H1 (cell line): ENCODE results near the gene PCDHB15. TPM values are rescaled to one million over a fixed set of nuclear protein-coding genes. Genes with fewer than 3 reads are reported as not detected.

Experiments used
- BACH1 ChIP-seq: IDR thresholded peaks from 2 replicates; pipeline ENCODE4 v1.6.1; 2012; ENCODE audit warnings: low read length, improper control_type of control experiment
- CBX8 ChIP-seq: fragments of 300-800, 300-1000 bp; sonication (generic); IDR thresholded peaks from 2 replicates; pipeline ENCODE4 v1.7.1; 2016; ENCODE audit warnings: low read depth, low read length, borderline replicate concordance
- CHD2 ChIP-seq: IDR thresholded peaks from 2 replicates; pipeline ENCODE4 v1.6.1; 2012; ENCODE audit warnings: low read length, improper control_type of control experiment
- CHD7 ChIP-seq: fragments of 300-600 bp; sonication (generic); IDR thresholded peaks from 2 replicates; pipeline ENCODE4 v1.7.1; 2012; ENCODE audit warnings: low read length, moderate library complexity, mild to moderate bottlenecking, inconsistent platforms; ENCODE audit not compliant: insufficient replicate concordance
- CREB1 ChIP-seq: IDR thresholded peaks from 2 replicates; pipeline ENCODE4 v1.6.1; 2012; ENCODE audit warnings: inconsistent platforms
- CTCF ChIP-seq, 3 experiments: IDR thresholded peaks; 1 replicate in 2 of 3; 2 replicates in 1 of 3; pipeline versions ENCODE4 v1.5.1 to v1.6.1; 2011; ENCODE audit warnings: low read length in 3 of 3, mild to moderate bottlenecking in 3 of 3, inconsistent platforms in 2 of 3, low read depth in 1 of 3, moderate library complexity in 1 of 3; ENCODE audit not compliant: insufficient read depth in 1 of 3; ENCODE audit errors: control extremely low read depth in 1 of 3
- SP2 ChIP-seq: IDR thresholded peaks from 2 replicates; pipeline ENCODE4 v1.6.1; 2012; ENCODE audit warnings: mild to moderate bottlenecking, low read length, inconsistent platforms
- SRF ChIP-seq: IDR thresholded peaks from 2 replicates; pipeline ENCODE4 v1.6.1; 2011; ENCODE audit warnings: mild to moderate bottlenecking, low read depth, low read length, moderate library complexity
- polyA plus RNA-seq, 7 experiments: library from polyadenylated mRNA; depleted of rRNA in 3 of 7; stranded (reverse) in 5 of 7; unstranded in 2 of 7; fragments of >200 nt in 5 of 7; fragments of 200-250 nt in 2 of 7; gene quantifications; 1 replicate in 5 of 7; 2 replicates in 1 of 7; 4 replicates in 1 of 7; pipeline versions ENCODE4 v1.2.1 to v1.2.3, GENCODE V29; 2011 to 2013; ENCODE audit warnings: missing spikeins in 2 of 7, mixed read lengths in 2 of 7
- total RNA-seq: library from RNA; stranded (reverse); fragmentation: NEBNext Ultra II Directional; extraction: Animal tissue kit (Norgen Biotek cat#: 25700); gene quantifications from 2 replicates; pipeline ENCODE4 v1.2.1, GENCODE V29; 2021

Gene PCDHB15
- total and polyA plus RNA-seq, 2 of the 8 experiments (the other 6 are each of a cell fraction or from before 2014, with no cell fraction given) = 2.8 to 4.0 TPM

GRCh38 chr5:141208478-141208877 is 36.7 kb upstream of the PCDHB15 start, which contains the start of gene PCDHB12 (continued):
- TF ChIP-seq CHD7 (no peak), CBX8 (no peak), SP2 (no peak), SRF (no peak), BACH1 (no peak), CTCF (IDR thresholded peaks at IDR 0.05; ENCODE audit: control extremely low read depth in 1 of 3, insufficient read depth in 1 of 3, low read depth in 1 of 3, low read length in 3 of 3) (peak in 2 of 3 experiments; percentile 11 to 48; a peak in 3 of 4 replicates), CREB1 (no peak), CHD2 (no peak)
- TF ChIP-seq, all 59 proteins: peak for 2
